ENCODE measurements around the gene TMEM63A.
A peak's percentile ranks its signal among the peaks of the same experiment; 100 is the strongest.

TMEM63A gene

DNA sequence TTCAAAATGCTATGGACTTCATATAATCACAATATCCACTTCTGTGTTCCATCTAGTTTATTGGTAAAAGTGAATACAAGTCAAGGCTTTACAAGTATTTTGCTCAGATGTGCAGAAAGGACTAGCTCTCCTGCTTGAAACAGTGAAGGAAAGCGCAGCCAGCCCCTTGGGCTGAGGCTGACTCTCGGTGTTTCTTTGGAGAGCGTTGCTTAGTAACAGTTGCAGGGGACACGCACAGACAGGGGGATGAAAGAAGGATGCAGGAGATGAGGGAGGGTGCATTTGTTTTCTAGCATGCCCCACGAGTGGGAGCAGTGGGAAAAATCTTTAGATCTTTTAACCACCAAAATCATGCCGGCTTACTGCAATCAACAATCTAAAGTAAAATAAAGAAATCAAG is 32.8 kb upstream of the TMEM63A start:
- no peaks in the 10 kb centered on the region for H3K9me3 ChIP-seq (ENCODE audit: insufficient read depth, low read length, severe bottlenecking)
- H3K36me3 ChIP-seq (ENCODE audit: insufficient read depth, low read length) = peaks cover 25% of the 10 kb centered on the region
- ATAC-seq (ENCODE audit: insufficient read depth, low read depth) (no peak), DNase-seq (no peak)
- H3K4me3 ChIP-seq (ENCODE audit: low read depth in 1 of 2, low read length in 2 of 2) = no peak overlapping the region
- H3K27ac ChIP-seq (ENCODE audit: low read length) = no peak overlapping the region
- H4K20me1 ChIP-seq (ENCODE audit: insufficient read depth, low read length) = peaks cover 2% of the 10 kb centered on the region; the same call in 1 of the 2 replicates
- H3K4me2 ChIP-seq (ENCODE audit: insufficient read depth, low read length) = no peak overlapping the region
- TF ChIP-seq, protein P1, sequence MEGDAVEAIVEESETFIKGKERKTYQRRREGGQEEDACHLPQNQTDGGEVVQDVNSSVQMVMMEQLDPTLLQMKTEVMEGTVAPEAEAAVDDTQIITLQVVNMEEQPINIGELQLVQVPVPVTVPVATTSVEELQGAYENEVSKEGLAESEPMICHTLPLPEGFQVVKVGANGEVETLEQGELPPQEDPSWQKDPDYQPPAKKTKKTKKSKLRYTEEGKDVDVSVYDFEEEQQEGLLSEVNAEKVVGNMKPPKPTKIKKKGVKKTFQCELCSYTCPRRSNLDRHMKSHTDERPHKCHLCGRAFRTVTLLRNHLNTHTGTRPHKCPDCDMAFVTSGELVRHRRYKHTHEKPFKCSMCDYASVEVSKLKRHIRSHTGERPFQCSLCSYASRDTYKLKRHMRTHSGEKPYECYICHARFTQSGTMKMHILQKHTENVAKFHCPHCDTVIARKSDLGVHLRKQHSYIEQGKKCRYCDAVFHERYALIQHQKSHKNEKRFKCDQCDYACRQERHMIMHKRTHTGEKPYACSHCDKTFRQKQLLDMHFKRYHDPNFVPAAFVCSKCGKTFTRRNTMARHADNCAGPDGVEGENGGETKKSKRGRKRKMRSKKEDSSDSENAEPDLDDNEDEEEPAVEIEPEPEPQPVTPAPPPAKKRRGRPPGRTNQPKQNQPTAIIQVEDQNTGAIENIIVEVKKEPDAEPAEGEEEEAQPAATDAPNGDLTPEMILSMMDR (IDR thresholded peaks at IDR 0.05; ENCODE audit: borderline replicate concordance, extremely low read depth, low read length, poor library complexity, severe bottlenecking) = no peak
- no peak for TF ChIP-seq EZH2 (IDR thresholded peaks at IDR 0.05; ENCODE audit: borderline replicate concordance, low read depth, low read length, severe bottlenecking)
- no peak overlapping the region for H2AFZ ChIP-seq (ENCODE audit: low read depth, low read length)
- H3K9ac ChIP-seq (ENCODE audit: low read depth, low read length) = no peak overlapping the region
- H3K27me3 ChIP-seq (ENCODE audit: insufficient read depth, low read length, poor library complexity) = no peaks in the 10 kb centered on the region
- peaks cover 2% of the 10 kb centered on the region; the same call in 1 of the 2 replicates for H3K79me2 ChIP-seq (ENCODE audit: insufficient read depth, low read length)
- peaks cover 11% of the 10 kb centered on the region for H3K4me1 ChIP-seq (ENCODE audit: insufficient read depth, low read length)

DNA sequence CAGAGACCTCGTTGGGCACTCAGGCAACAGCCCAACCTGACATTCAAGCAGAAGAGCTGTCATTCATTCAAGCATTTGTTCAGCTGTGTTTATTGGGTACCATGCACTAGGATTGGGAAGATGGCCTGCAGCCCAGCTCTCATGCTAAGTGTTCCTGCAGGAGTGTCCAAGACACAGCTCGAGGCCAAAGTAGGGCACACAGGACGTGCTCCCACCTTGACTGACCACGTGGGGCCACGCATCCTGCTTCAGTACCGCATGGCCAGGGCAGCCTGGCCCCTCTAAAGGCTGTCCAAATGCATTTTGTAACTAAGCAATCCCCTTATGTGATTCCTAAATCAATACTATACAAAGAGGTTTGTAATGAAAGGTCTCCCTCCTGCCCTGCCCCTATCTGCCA is 32.2 kb upstream of the TMEM63A start:
- H3K9ac ChIP-seq (ENCODE audit: low read depth, low read length) = no peak overlapping the region
- H3K36me3 ChIP-seq (ENCODE audit: insufficient read depth, low read length) = peaks cover 21% of the 10 kb centered on the region
- peaks cover 5% of the 10 kb centered on the region for H3K4me1 ChIP-seq (ENCODE audit: insufficient read depth, low read length)
- H3K9me3 ChIP-seq (ENCODE audit: insufficient read depth, low read length, severe bottlenecking) = no peaks in the 10 kb centered on the region
- H3K79me2 ChIP-seq (ENCODE audit: insufficient read depth, low read length) = no peaks in the 10 kb centered on the region; the same call in 1 of the 2 replicates
- H2AFZ ChIP-seq (ENCODE audit: low read depth, low read length) = no peak overlapping the region
- no peak for TF ChIP-seq EZH2 (IDR thresholded peaks at IDR 0.05; ENCODE audit: borderline replicate concordance, low read depth, low read length, severe bottlenecking)
- TF ChIP-seq, protein P1 (IDR thresholded peaks at IDR 0.05; ENCODE audit: borderline replicate concordance, extremely low read depth, low read length, poor library complexity, severe bottlenecking) = no peak
- ATAC-seq (ENCODE audit: insufficient read depth, low read depth) = no peak
- no peak overlapping the region for H3K27ac ChIP-seq (ENCODE audit: low read length)
- H4K20me1 ChIP-seq (ENCODE audit: insufficient read depth, low read length) = 0 out of 2 replicates have a peak, but pooled peaks cover under 1% of the 10 kb centered on the region
- no peaks in the 10 kb centered on the region for H3K27me3 ChIP-seq (ENCODE audit: insufficient read depth, low read length, poor library complexity)
- no peak overlapping the region for H3K4me3 ChIP-seq (ENCODE audit: low read depth in 1 of 2, low read length in 2 of 2)
- no peak overlapping the region for H3K4me2 ChIP-seq (ENCODE audit: insufficient read depth, low read length)
- no peak for DNase-seq

DNA sequence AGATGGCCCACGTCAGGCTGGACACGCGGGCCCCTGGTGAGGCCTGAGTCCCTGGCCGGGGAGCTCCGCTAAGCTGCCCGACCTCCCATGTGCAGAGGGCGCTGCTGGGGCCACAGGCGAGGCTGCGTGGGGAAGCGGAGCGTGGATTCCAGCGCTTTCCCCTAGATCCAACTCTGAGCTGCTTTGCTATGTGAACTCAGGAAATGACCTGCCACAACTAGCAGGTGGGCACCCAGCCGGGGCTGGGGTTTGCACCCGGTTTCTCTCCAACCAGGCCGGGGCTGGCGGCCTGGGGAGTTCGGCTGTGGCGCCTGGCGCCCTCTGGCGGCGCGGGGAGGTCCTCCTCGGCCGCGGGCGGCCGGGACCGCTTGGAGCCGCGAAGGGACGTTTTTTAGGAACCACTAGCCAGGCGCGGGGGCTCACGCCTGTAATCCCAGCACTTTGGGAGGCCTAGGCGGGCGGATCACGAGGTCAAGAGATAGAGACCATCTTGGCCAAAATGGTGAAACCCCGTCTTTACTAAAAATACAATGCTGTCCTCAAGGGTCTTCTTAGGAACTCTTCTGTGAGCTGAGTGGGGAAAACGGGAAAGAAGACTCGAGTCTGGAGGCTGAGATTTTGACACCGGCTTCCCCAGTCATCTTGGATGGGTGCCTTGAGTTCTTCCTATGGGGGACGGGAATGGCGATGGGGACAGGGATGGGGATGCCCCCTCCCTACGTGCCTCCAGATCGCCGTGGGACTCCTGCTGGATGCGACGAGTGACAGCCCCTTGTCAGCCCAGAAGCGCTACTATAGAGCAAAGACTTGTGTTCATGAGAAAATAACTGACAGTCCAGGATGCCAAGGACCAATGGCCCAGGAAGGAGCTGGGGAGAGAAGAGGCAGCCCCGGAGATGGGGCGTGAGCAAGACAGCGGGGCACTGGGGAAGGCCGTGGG is 29.3 kb upstream of the TMEM63A start:
- Histone ChIP-seq H3K4me3 (ENCODE audit: low read depth in 1 of 2, low read length in 2 of 2) (no peak overlapping the region), H3K79me2 (ENCODE audit: insufficient read depth, low read length) (no peaks in the 10 kb centered on the region), H3K4me1 (ENCODE audit: insufficient read depth, low read length) (no peaks in the 10 kb centered on the region), H3K9me3 (ENCODE audit: insufficient read depth, low read length, severe bottlenecking) (no peaks in the 10 kb centered on the region), H3K27ac (ENCODE audit: low read length) (no peak overlapping the region), H3K27me3 (ENCODE audit: insufficient read depth, low read length, poor library complexity) (no peaks in the 10 kb centered on the region), H3K9ac (ENCODE audit: low read depth, low read length) (no peak overlapping the region), H2AFZ (ENCODE audit: low read depth, low read length) (no peak overlapping the region), H3K4me2 (ENCODE audit: insufficient read depth, low read length) (no peak overlapping the region), H3K36me3 (ENCODE audit: insufficient read depth, low read length) (no peaks in the 10 kb centered on the region), H4K20me1 (ENCODE audit: insufficient read depth, low read length) (no peaks in the 10 kb centered on the region)
- TF ChIP-seq, protein P1 (IDR thresholded peaks at IDR 0.05; ENCODE audit: borderline replicate concordance, extremely low read depth, low read length, poor library complexity, severe bottlenecking) = peak; percentile 40
- no peak for TF ChIP-seq EZH2 (IDR thresholded peaks at IDR 0.05; ENCODE audit: borderline replicate concordance, low read depth, low read length, severe bottlenecking)
- DNase-seq = peak; percentile 52
- peak; percentile 86 for ATAC-seq (ENCODE audit: insufficient read depth, low read depth)

Measured in DND-41 (cell line).